A549 (cell line): ENCODE measurements around the gene OSTM1.

ENCODE experiments used
- CBX2 ChIP-seq: fragments of 200-600 bp; sonication (generic); IDR thresholded peaks from 2 replicates; pipeline ENCODE4 v1.6.1; 2016; ENCODE audit warnings: low read depth, mild to moderate bottlenecking, borderline replicate concordance
- CTCF ChIP-seq: fragments of >200 bp; sonication (Bioruptor Twin); formaldehyde crosslinking; IDR thresholded peaks from 3 replicates; pipeline ENCODE4 v1.5.1; 2016
- EP300 ChIP-seq, 2 experiments: fragments of >200 bp; sonication (Bioruptor Twin); formaldehyde crosslinking; IDR thresholded peaks; 2 replicates in 1 of 2; 3 replicates in 1 of 2; pipeline ENCODE4 v1.6.1; 2016 to 2017
- GATA3 ChIP-seq: IDR thresholded peaks from 2 replicates; pipeline ENCODE4 v1.6.1; 2012; ENCODE audit warnings: borderline replicate concordance
- RAD21 ChIP-seq, 2 experiments: fragments of >200 bp in 1 of 2; sonication (Bioruptor Twin) in 1 of 2; formaldehyde crosslinking in 1 of 2; IDR thresholded peaks in 1 of 2; conservative IDR thresholded peaks in 1 of 2; 2 replicates in 1 of 2; 3 replicates in 1 of 2; pipeline ENCODE4 v1.6.1; 2012 to 2018; ENCODE audit warnings: inconsistent platforms in 1 of 2
- SREBF2 ChIP-seq: fragments of 450-650 bp; IDR thresholded peaks from 2 replicates; pipeline ENCODE4 v1.6.1; 2014; ENCODE audit warnings: mild to moderate bottlenecking, moderate library complexity

GRCh38 chr6:108114841-108115597, 40.5 kb upstream of the OSTM1 start:
- TF ChIP-seq GATA3, result no peak
- no peak for TF ChIP-seq SREBF2
- TF ChIP-seq CTCF, result no peak
- no peak for TF ChIP-seq EP300 (IDR thresholded peaks at IDR 0.05)
- no peak for TF ChIP-seq CBX2
- TF ChIP-seq RAD21 (conservative IDR thresholded peaks at IDR 0.05 in 1 of 2, IDR thresholded peaks at IDR 0.05 in 1 of 2), result no peak
